MCF 10A (cell line): ENCODE data around the gene RWDD4. TPM values are rescaled to one million over a fixed set of nuclear protein-coding genes. Genes with fewer than 3 reads are reported as not detected.

ENCODE experiments used
- BruUV-seq: library from RNA; stranded (reverse); fragments of 400-500 nt; replicated peaks from 2 replicates; lab custom pipeline; 2021; lab: Mats Ljungman, UMichigan
- CTCF ChIA-PET: fragments of 300-600 bp; sonication (Branson Sonifier 250); formaldehyde crosslinking; extraction: SDS; loops from one replicate; lab custom pipeline; 2021; ENCODE audit warnings: antibody characterized with exemption, inconsistent platforms; lab: Yijun Ruan, JAX
- POLR2A ChIA-PET: fragments of 300-600, 350-650 bp; sonication (Branson Sonifier 250); formaldehyde crosslinking; extraction: SDS; loops from one replicate; lab custom pipeline; 2020; ENCODE audit warnings: antibody characterized with exemption, inconsistent platforms; lab: Yijun Ruan, JAX
- DNase-seq: peaks from one replicate; pipeline ENCODE4 v3.0.0-alpha.2; 2018; ENCODE audit not compliant: unreplicated experiment
- H3K27ac Mint-ChIP-seq: one replicate; pipeline ENCODE4 v1.8.0; 2022; ENCODE audit warnings: mild to moderate bottlenecking, low read depth, mixed read lengths; ENCODE audit not compliant: unreplicated experiment
- H3K27me3 Mint-ChIP-seq: one replicate; pipeline ENCODE4 v1.8.0; 2022; ENCODE audit warnings: mixed read lengths; ENCODE audit not compliant: insufficient read depth, unreplicated experiment
- H3K36me3 Mint-ChIP-seq: one replicate; pipeline ENCODE4 v1.8.0; 2022; ENCODE audit warnings: mild to moderate bottlenecking, moderate library complexity, mixed read lengths; ENCODE audit not compliant: insufficient read depth, unreplicated experiment
- H3K4me1 Mint-ChIP-seq: one replicate; pipeline ENCODE4 v1.8.0; 2022; ENCODE audit warnings: mixed read lengths; ENCODE audit not compliant: insufficient read depth, unreplicated experiment
- H3K4me3 Mint-ChIP-seq: one replicate; pipeline ENCODE4 v1.8.0; 2022; ENCODE audit warnings: mild to moderate bottlenecking, moderate library complexity, mixed read lengths; ENCODE audit not compliant: unreplicated experiment
- H3K9me3 Mint-ChIP-seq: one replicate; pipeline ENCODE4 v1.8.0; 2022; ENCODE audit warnings: mixed read lengths; ENCODE audit not compliant: unreplicated experiment
- CTCF ChIP-seq: fragments of 200-600 bp; IDR thresholded peaks from one replicate; pipeline ENCODE4 v1.8.0; 2022; ENCODE audit warnings: antibody characterized with exemption, mild to moderate bottlenecking; ENCODE audit not compliant: unreplicated experiment
- intact Hi-C: fragments of 100-400 bp; cut with micrococcal nuclease; formaldehyde crosslinking; loops from 2 replicates; pipeline ENCODE4 v1.14.1; 2022
- total RNA-seq: library from RNA; stranded (reverse); gene quantifications from 2 replicates; pipeline ENCODE4 v1.2.3, GENCODE V29; 2022

RWDD4 gene
- total RNA-seq, 1 experiment from 2014 or later, result 26.1 TPM

GRCh38 chr4:183610033-183610432 lies 49.0 kb downstream of the RWDD4 start:
- no peaks in the 10 kb centered on the region for H3K9me3 Mint-ChIP-seq
- peak; percentile 29 for DNase-seq
- ChIA-PET CTCF (interaction anchor here (0.6 kb wide), 1 partner anchor 137 kb away, joined by 3 read pairs; no protein-coding TSS in a partner anchor), POLR2A (no interaction called here)
- H3K4me1 Mint-ChIP-seq, result no peaks in the 10 kb centered on the region
- BruUV-seq, result no TSS peak
- no peaks in the 10 kb centered on the region for H3K36me3 Mint-ChIP-seq
- no peaks in the 10 kb centered on the region for H3K27me3 Mint-ChIP-seq
- no peak for TF ChIP-seq CTCF
- H3K27ac Mint-ChIP-seq, result no peak overlapping the region
- H3K4me3 Mint-ChIP-seq, result no peak overlapping the region
- intact Hi-C loops, result no loop called here

DNA sequence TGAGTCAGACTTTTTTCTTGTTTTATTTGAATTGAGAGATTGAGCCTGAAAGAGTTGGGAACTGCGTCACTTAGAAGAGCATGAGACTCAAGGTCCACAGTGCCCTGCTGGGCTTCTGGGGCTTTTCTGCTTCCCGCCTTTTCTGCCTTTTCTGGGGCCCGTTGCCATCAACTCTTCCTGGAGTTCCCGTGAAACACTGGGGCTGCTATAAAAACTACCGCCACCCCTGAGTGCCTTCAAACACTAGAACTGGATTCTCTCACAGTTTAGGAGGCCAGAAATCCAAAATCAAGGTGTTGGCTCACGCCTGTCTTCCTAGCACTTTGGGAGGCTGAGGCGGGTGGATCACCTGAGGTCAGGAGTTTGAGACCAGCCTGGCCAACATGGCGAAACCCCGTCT lies 49.8 kb downstream of the RWDD4 start:
- H3K9me3 Mint-ChIP-seq, result no peaks in the 10 kb centered on the region
- CTCF ChIA-PET, result interaction anchor here (0.6 kb wide), 1 partner anchor 122 kb away, joined by 3 read pairs; no protein-coding TSS in a partner anchor

GRCh38 chr4:183607894-183608293 lies 51.1 kb downstream of the RWDD4 start:
- BruUV-seq, result no TSS peak
- TF ChIP-seq CTCF, result no peak
- POLR2A ChIA-PET, result no interaction called here
- H3K27ac Mint-ChIP-seq, result no peak overlapping the region
- H3K4me3 Mint-ChIP-seq, result no peak overlapping the region
- no peak for DNase-seq
- no peaks in the 10 kb centered on the region for H3K4me1 Mint-ChIP-seq
- no peaks in the 10 kb centered on the region for H3K27me3 Mint-ChIP-seq
- no peaks in the 10 kb centered on the region for H3K9me3 Mint-ChIP-seq
- H3K36me3 Mint-ChIP-seq, result no peaks in the 10 kb centered on the region
- intact Hi-C loops, result no loop called here
- CTCF ChIA-PET, result no interaction called here

More for the DNA sequence above, 49.8 kb downstream of the RWDD4 start:
- H3K36me3 Mint-ChIP-seq, result no peaks in the 10 kb centered on the region
- H3K4me3 Mint-ChIP-seq, result no peak overlapping the region
- POLR2A ChIA-PET, result no interaction called here
- no TSS peak for BruUV-seq
- intact Hi-C loops, result no loop called here
- no peak for TF ChIP-seq CTCF
- no peaks in the 10 kb centered on the region for H3K27me3 Mint-ChIP-seq
- DNase-seq, result no peak
- no peak overlapping the region for H3K27ac Mint-ChIP-seq
- H3K4me1 Mint-ChIP-seq, result no peaks in the 10 kb centered on the region

DNA sequence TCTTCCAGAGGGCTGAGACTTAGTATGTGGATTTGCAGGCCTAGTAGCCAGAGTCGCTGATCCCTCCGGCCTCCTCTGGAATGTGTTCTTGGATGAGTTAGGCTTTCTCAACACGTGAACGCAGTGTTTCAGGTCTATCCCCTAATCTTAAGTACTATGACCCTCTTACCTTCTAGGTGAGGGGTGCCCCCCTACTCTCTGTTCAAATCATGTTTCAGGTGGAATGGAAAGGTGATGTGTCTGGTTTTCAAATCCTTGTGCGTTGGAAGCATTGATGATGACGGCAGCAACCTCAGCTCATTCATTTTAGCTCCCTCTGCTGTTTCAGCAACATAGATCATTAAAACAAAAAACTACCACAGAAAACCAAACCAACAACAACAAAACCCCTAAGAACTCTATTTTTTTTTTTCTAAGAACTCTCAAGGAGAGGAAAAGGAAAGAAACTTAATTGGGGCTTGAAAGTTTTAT lies 56.4 kb downstream of the RWDD4 start:
- no peaks in the 10 kb centered on the region for H3K9me3 Mint-ChIP-seq
- no peaks in the 10 kb centered on the region for H3K27me3 Mint-ChIP-seq
- H3K4me3 Mint-ChIP-seq, result no peak overlapping the region
- no TSS peak for BruUV-seq
- no peaks in the 10 kb centered on the region for H3K36me3 Mint-ChIP-seq
- no peaks in the 10 kb centered on the region for H3K4me1 Mint-ChIP-seq
- TF ChIP-seq CTCF, result peak; percentile 22
- ChIA-PET CTCF (interaction anchor here (0.6 to 4.6 kb wide), 13 partner anchors 9 to 142 kb away, joined by 3 to 47 read pairs (median 5); partner anchors contain the start of gene ING2), POLR2A (interaction anchor here (0.6 to 1.7 kb wide), 4 partner anchors 84 to 158 kb away, joined by 3 to 14 read pairs (median 4); partner anchors contain the start of gene CDKN2AIP)
- intact Hi-C loops, result loop anchor here (1.0 to 2.0 kb wide), 2 partner anchors 98 to 130 kb away; partner anchors contain the start of gene ING2
- DNase-seq, result peak; percentile 30
- no peak overlapping the region for H3K27ac Mint-ChIP-seq
